Stimulated activated naive CD8-positive, alpha-beta T cell treated with anti-CD3 and anti-CD28 coated beads, Interleukin-15, amount 100 ng/mL, for 72 hours (primary cell): ENCODE measurements around the gene SSR1.
A peak's percentile ranks its signal among the peaks of the same experiment; 100 is the strongest.
"Not testable (repeated sequence)": the region's sequence is repeated elsewhere in the genome, so short reads cannot be mapped to it uniquely, and the experiment has no call there.

Source experiments
- ATAC-seq: fragments of 150-1000 bp; cut with Tn5 transposase; 2 replicates; pipeline ENCODE4 v1.10.0; 2021; ENCODE audit warnings: mild to moderate bottlenecking, moderate library complexity
- DNase-seq, 2 donors: peaks; one replicate each; pipeline ENCODE4 v3.0.0; 2021 to 2022
- H3K27ac Mint-ChIP-seq, 2 donors: one replicate each; pipeline ENCODE4 v1.8.0; 2022; ENCODE audit warnings: mild to moderate bottlenecking in 2 of 2, mixed read lengths in 2 of 2, moderate library complexity in 2 of 2
- H3K27me3 Mint-ChIP-seq: one replicate; pipeline ENCODE4 v1.8.0; 2022; ENCODE audit warnings: mixed read lengths
- H3K4me1 Mint-ChIP-seq: one replicate; pipeline ENCODE4 v1.8.0; 2022; ENCODE audit warnings: mild to moderate bottlenecking, mixed read lengths
- H3K4me3 Mint-ChIP-seq, 2 donors: one replicate each; pipeline ENCODE4 v1.8.0; 2022; ENCODE audit warnings: mild to moderate bottlenecking in 2 of 2, mixed read lengths in 2 of 2, moderate library complexity in 1 of 2
- H3K9me3 Mint-ChIP-seq, 2 donors: one replicate each; pipeline ENCODE4 v1.8.0; 2022; ENCODE audit warnings: mixed read lengths in 2 of 2

Gene SSR1

DNA sequence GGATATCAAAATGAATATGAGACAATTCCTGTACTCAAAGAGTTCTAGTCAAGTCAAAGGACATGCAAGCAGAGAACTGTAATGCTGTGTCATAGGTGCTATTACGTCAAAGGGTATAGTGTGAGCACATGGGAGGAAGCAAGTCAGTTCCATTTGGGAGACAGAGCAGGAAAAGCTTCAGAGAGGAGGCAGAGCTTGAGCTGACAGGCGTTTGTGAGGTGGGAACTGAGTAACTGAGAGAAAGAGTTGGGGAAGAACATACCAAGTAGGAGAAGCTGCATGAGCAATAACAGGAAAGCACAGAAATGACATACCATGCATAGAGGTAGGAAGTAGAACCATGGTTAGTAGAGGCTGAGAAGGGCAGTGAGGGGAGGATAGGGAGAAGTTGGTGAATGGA, 15.2 kb upstream of the SSR1 start:
- peaks cover 11% of the 10 kb centered on the region for H3K27me3 Mint-ChIP-seq
- H3K27ac Mint-ChIP-seq: peak overlapping the region; percentile 9 to 49
- DNase-seq: no peak
- H3K4me1 Mint-ChIP-seq: no peaks in the 10 kb centered on the region
- H3K4me3 Mint-ChIP-seq: no peak overlapping the region
- ATAC-seq: no peak
- no peaks in the 10 kb centered on the region for H3K9me3 Mint-ChIP-seq

- H3K4me3 Mint-ChIP-seq: no peak overlapping the region
- no peaks in the 10 kb centered on the region for H3K9me3 Mint-ChIP-seq
- peaks cover 11% of the 10 kb centered on the region for H3K27me3 Mint-ChIP-seq
- H3K4me1 Mint-ChIP-seq: no peaks in the 10 kb centered on the region
- no peak for ATAC-seq
- no peak for DNase-seq
- H3K27ac Mint-ChIP-seq: no peak overlapping the region
These were observed 12.8 kb upstream of the SSR1 start for GRCh38 chr6:7325750-7326149.

DNA sequence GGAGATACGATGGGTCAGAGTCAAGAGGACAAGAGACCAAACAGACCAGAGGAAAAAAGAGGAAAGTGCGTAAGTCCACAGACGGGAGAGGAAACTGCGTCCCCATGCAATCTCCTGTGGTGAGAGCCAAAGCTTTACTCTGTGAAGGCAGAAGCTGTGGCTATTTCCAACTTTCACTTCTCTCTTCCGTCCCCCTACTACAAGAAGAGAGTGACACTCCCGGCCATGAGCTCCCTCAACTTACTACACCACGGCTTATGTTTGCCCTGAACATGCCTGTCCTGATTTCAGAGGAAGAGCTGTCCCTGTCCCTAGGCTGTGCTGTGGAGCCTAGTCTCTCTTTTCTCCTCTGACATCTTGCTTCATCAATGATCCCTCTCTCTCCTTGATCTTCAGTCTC, 11.5 kb upstream of the SSR1 start:
- no peak for ATAC-seq
- no peaks in the 10 kb centered on the region for H3K9me3 Mint-ChIP-seq
- no peak overlapping the region for H3K27ac Mint-ChIP-seq
- no peak for DNase-seq
- no peak overlapping the region for H3K4me3 Mint-ChIP-seq
- H3K27me3 Mint-ChIP-seq: peaks cover 11% of the 10 kb centered on the region
- H3K4me1 Mint-ChIP-seq: no peaks in the 10 kb centered on the region

- H3K27ac Mint-ChIP-seq: no peak overlapping the region
- H3K4me1 Mint-ChIP-seq: no peaks in the 10 kb centered on the region
- ATAC-seq (no peak), DNase-seq (no peak)
- peaks cover 6% of the 10 kb centered on the region for H3K27me3 Mint-ChIP-seq
- no peak overlapping the region for H3K4me3 Mint-ChIP-seq
- no peaks in the 10 kb centered on the region for H3K9me3 Mint-ChIP-seq
These were observed 10.1 kb upstream of the SSR1 start for GRCh38 chr6:7323074-7323473.

GRCh38 chr6:7321866-7322265, 8.9 kb upstream of the SSR1 start:
- not testable (repeated sequence) for DNase-seq, H3K4me3 Mint-ChIP-seq, H3K4me1 Mint-ChIP-seq, H3K9me3 Mint-ChIP-seq, H3K27me3 Mint-ChIP-seq, H3K27ac Mint-ChIP-seq, ATAC-seq

DNA sequence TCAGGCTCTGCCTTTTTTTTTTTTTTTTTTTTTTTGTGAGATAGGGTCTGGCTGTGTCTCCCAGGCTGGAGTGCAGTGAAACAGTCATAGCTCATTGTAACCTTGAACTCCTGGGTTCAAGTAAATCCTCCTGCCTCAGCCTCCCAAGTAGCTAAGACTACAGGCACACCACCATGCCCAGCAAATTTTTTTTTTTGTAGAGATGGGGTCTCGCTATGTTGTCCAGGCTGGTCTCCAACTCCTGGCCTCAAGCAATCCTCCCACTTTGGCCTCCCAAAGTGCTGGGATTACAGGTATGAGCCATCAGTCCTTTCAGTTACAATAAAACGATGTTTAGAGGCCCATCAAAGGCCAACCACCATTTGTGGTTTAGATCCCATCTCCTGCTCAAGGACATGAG, 6.4 kb upstream of the SSR1 start:
- not testable (repeated sequence) for DNase-seq, H3K4me1 Mint-ChIP-seq, H3K27me3 Mint-ChIP-seq, H3K4me3 Mint-ChIP-seq, H3K9me3 Mint-ChIP-seq, H3K27ac Mint-ChIP-seq, ATAC-seq

GRCh38 chr6:7317538-7317937, 4.5 kb upstream of the SSR1 start:
- Mint-ChIP-seq H3K4me3 (no peak overlapping the region), H3K9me3 (no peaks in the 10 kb centered on the region), H3K27me3 (no peaks in the 10 kb centered on the region), H3K27ac (no peak overlapping the region), H3K4me1 (peaks cover 14% of the 10 kb centered on the region)
- DNase-seq (no peak), ATAC-seq (no peak)

DNA sequence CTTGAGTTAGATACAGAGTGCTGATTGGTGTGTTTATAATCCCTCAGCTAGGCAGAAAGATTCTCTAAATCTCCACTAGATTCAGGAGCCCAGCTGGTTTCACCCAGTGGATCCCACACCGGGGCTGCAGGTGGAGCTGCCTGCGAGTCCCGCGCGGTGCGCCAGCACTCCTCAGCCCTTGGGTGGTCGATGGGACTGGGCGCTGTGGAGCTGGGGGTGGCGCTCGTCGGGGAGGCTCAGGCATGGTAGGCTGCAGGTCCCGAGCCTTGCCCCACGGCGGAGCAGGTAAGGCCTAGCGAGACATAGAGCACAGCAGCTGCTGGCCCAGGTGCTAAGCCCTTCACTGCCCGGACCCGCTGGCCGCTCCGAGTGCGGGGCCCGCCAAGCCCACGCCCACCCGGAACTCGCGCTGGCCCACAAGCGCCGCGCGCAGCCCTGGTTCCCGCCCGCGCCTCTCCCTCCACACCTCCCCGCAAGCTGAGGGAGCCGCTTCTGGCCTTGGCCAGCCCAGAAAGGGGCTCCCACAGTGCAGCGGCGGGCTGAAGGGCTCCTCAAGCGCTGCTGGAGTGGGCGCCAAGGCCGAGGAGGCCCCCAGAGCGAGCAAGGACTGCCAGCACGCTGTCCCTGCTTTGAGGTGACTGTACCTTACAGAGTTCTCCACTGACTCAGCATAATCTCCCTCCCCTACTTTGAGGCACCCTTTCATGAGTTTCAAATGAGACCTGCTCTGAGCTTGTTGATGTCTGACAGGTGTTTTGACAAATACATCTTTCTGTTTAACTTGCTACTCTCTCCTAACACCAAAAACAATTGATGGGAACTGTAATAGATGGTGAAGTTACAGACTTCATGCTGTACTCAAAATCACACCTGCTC, 3.9 kb upstream of the SSR1 start:
- Mint-ChIP-seq H3K4me1 (peaks cover 18% of the 10 kb centered on the region), H3K27ac (no peak overlapping the region), H3K4me3 (no peak overlapping the region), H3K27me3 (no peaks in the 10 kb centered on the region), H3K9me3 (no peaks in the 10 kb centered on the region)
- ATAC-seq (no peak), DNase-seq (no peak)

- no peak for ATAC-seq
- no peak for DNase-seq
- H3K4me3 Mint-ChIP-seq: no peak overlapping the region
- H3K27me3 Mint-ChIP-seq: no peaks in the 10 kb centered on the region
- H3K27ac Mint-ChIP-seq: no peak overlapping the region
- H3K4me1 Mint-ChIP-seq: peaks cover 23% of the 10 kb centered on the region
- no peaks in the 10 kb centered on the region for H3K9me3 Mint-ChIP-seq
These were observed 3.0 kb upstream of the SSR1 start for GRCh38 chr6:7315948-7316365.

DNA sequence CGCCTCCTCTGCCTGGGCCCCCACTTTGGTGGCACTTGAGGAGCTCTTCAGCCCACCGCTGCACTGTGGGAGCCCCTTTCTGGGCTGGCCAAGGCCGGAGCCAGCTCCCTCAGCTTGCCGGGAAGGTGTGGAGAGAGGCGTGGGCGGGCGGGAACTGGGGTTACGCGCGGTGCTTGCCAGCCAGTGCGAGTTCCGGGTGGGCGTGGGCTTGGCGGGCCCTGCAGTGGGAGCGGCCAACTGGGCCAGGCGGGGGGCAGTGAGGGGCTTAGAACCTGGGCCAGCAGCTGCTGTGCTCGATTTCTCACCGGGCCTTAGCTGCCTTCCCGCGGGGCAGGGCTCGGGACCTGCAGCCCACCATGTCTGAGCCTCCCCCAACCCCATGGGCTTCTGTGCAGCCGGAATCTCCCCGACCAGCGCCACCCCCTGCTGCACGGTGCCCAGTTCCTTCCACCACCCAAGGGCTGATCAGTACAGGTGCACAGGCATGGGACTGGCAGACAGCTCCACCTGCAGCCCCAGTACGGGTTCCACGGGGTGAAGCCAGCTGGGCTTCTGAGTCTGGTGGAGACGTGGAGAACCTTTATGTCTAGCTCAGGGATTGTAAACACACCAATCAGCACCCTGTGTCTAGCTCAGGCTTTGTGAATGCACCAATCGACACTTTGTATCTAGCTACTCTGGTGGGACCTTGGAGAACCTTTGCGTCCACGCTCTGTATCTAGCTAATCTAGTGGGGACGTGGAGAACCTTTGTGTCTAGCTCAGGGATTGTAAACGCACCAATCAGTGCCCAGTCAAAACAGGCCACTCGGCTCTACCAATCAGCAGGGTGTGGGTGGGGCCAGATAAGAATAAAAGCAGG, 2.3 kb upstream of the SSR1 start:
- H3K4me1 Mint-ChIP-seq: peaks cover 24% of the 10 kb centered on the region
- not testable (repeated sequence) for H3K27me3 Mint-ChIP-seq, H3K4me3 Mint-ChIP-seq, DNase-seq, H3K9me3 Mint-ChIP-seq, ATAC-seq, H3K27ac Mint-ChIP-seq

DNA sequence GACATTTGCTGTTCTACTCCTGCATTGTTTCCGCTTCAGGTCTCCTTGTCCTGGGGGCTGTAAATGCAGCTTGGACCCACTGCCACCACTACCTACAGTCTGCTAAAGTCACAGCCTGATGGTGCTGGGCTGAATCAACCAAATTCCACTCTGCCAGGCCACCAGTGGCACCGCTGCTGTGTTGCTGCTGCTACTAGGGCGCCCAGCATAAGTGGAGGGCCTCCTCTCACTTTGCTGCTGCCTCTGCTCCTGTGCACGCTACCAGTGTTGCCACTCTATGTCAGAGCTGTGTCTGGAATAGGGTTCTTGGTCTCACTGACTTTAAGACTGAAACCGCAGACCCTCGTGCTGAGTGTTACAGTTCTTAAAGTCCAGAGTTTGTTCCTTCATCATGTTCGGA, 1.4 kb upstream of the SSR1 start:
- Mint-ChIP-seq H3K4me3 (peak overlapping the region in 1 of 2 donors; percentile 44), H3K4me1 (peaks cover 24% of the 10 kb centered on the region), H3K27me3 (no peaks in the 10 kb centered on the region), H3K9me3 (peaks cover 5% of the 10 kb centered on the region in 2 donors), H3K27ac (no peak overlapping the region)
- DNase-seq: no peak
- ATAC-seq: no peak

GRCh38 chr6:7313505-7314165, 636 bp upstream of the SSR1 start:
- no peak for ATAC-seq
- H3K9me3 Mint-ChIP-seq: peaks cover 5 to 7% of the 10 kb centered on the region in 2 donors
- H3K27me3 Mint-ChIP-seq: no peaks in the 10 kb centered on the region
- H3K27ac Mint-ChIP-seq: peak overlapping the region; percentile 92 to 97
- peaks cover 32% of the 10 kb centered on the region for H3K4me1 Mint-ChIP-seq
- DNase-seq: no peak
- peak overlapping the region; percentile 91 to 96 for H3K4me3 Mint-ChIP-seq

GRCh38 chr6:7311917-7312615, 933 bp downstream of the SSR1 start:
- no peak for ATAC-seq
- no peak for DNase-seq
- Mint-ChIP-seq H3K27me3 (no peaks in the 10 kb centered on the region), H3K4me3 (peak overlapping the region; percentile 91 to 96), H3K27ac (peak overlapping the region; percentile 97), H3K4me1 (peaks cover 44% of the 10 kb centered on the region), H3K9me3 (peaks cover 5 to 7% of the 10 kb centered on the region in 2 donors)

- DNase-seq (no peak), ATAC-seq (no peak)
- Mint-ChIP-seq H3K9me3 (peaks cover 5 to 7% of the 10 kb centered on the region in 2 donors), H3K27me3 (no peaks in the 10 kb centered on the region), H3K4me3 (peak overlapping the region; percentile 43 to 68), H3K27ac (peak overlapping the region in 1 of 2 donors; percentile 57), H3K4me1 (peaks cover 44% of the 10 kb centered on the region)
These were observed 1.8 kb downstream of the SSR1 start for GRCh38 chr6:7311176-7311575.

DNA sequence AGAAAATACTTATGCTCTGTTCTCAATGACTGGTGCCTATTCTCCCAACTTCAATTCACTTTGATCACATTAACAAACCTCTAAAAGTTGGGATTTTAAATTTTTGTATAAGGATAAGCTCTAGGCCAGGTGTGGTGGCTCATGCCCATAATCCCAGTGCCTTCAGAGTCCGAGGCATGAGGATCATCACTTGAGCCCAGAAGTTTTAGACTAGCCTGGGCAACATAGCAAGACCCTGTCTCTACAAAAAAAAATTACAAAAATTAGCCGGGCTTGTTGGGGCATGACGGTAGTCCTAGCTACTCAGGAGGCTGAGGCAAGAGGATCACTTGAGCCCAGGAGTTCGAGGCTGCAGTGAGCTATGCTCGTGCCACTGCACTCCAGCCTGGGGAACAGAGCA, 3.9 kb downstream of the SSR1 start:
- Mint-ChIP-seq H3K27ac (no peak overlapping the region), H3K4me1 (peaks cover 47% of the 10 kb centered on the region), H3K27me3 (no peaks in the 10 kb centered on the region), H3K4me3 (no peak overlapping the region), H3K9me3 (peaks cover 5 to 7% of the 10 kb centered on the region in 2 donors)
- DNase-seq: no peak
- no peak for ATAC-seq
